SK-N-SH treated with all-trans-retinoic acid at 6 μM for 48 hours (cell line): ENCODE measurements around the gene ESYT2.

ENCODE experiments used
- ATAC-seq: fragments of 200-7000 bp; cut with Tn5 transposase; 3 replicates; pipeline ENCODE4 v1.9.1; 2020; ENCODE audit warnings: mild to moderate bottlenecking, moderate library complexity
- ARNTL ChIP-seq: fragments of 450-650 bp; formaldehyde crosslinking; IDR thresholded peaks from 2 replicates; pipeline ENCODE4 v1.5.0; 2020; ENCODE audit warnings: low read depth, mild to moderate bottlenecking, moderate library complexity, borderline replicate concordance
- BACH2 ChIP-seq: fragments of 250-450 bp; sonication (Bioruptor Pico); IDR thresholded peaks from 2 replicates; pipeline ENCODE4 v1.9.0; 2021; ENCODE audit warnings: mild to moderate bottlenecking, borderline replicate concordance
- CSDC2 ChIP-seq: fragments of 250-450 bp; sonication (Bioruptor Pico); IDR thresholded peaks from 2 replicates; pipeline ENCODE4 v1.5.0; 2020; ENCODE audit warnings: mild to moderate bottlenecking, moderate library complexity
- CSRNP3 ChIP-seq: fragments of 250-450 bp; sonication (Bioruptor Pico); IDR thresholded peaks from 2 replicates; pipeline ENCODE4 v1.5.1; 2021; ENCODE audit warnings: mild to moderate bottlenecking, moderate library complexity
- ESRRG ChIP-seq: fragments of 250-450 bp; sonication (Bioruptor Pico); IDR thresholded peaks from 2 replicates; pipeline ENCODE4 v1.6.1; 2021; ENCODE audit warnings: mild to moderate bottlenecking
- GLIS3 ChIP-seq: fragments of 250-450 bp; sonication (Bioruptor Pico); IDR thresholded peaks from 2 replicates; pipeline ENCODE4 v1.5.0; 2020; ENCODE audit warnings: mild to moderate bottlenecking, moderate library complexity
- ISL1 ChIP-seq: fragments of 250-450 bp; sonication (Bioruptor Pico); IDR thresholded peaks from 2 replicates; pipeline ENCODE4 v2.1.2; 2022; ENCODE audit warnings: mild to moderate bottlenecking, moderate library complexity
- OSR1 ChIP-seq: fragments of 250-450 bp; sonication (Bioruptor Pico); IDR thresholded peaks from 2 replicates; pipeline ENCODE4 v1.8.0; 2022; ENCODE audit warnings: moderate library complexity, mild to moderate bottlenecking, inconsistent platforms
- PPARA ChIP-seq: fragments of 250-450 bp; sonication (Bioruptor Pico); IDR thresholded peaks from 2 replicates; pipeline ENCODE4 v1.5.0; 2020; ENCODE audit warnings: mild to moderate bottlenecking, borderline replicate concordance
- RARB ChIP-seq: fragments of 250-450 bp; sonication (Bioruptor Pico); IDR thresholded peaks from 2 replicates; pipeline ENCODE4 v1.8.0; 2021; ENCODE audit warnings: mild to moderate bottlenecking, moderate library complexity
- SNAI2 ChIP-seq: fragments of 250-450 bp; sonication (Bioruptor Pico); IDR thresholded peaks from 2 replicates; pipeline ENCODE4 v1.5.0; 2020; ENCODE audit warnings: mild to moderate bottlenecking, moderate library complexity
- TCF4 ChIP-seq: fragments of 250-450 bp; sonication (Bioruptor Pico); IDR thresholded peaks from 2 replicates; pipeline ENCODE4 v1.8.0; 2021; ENCODE audit warnings: mild to moderate bottlenecking, moderate library complexity, borderline replicate concordance
- TOX ChIP-seq: fragments of 250-450 bp; sonication (Bioruptor Pico); IDR thresholded peaks from 2 replicates; pipeline ENCODE4 v1.8.0; 2021; ENCODE audit warnings: mild to moderate bottlenecking, moderate library complexity, borderline replicate concordance
- ZC3H10 ChIP-seq: fragments of 250-450 bp; sonication (Bioruptor Pico); IDR thresholded peaks from 2 replicates; pipeline ENCODE4 v1.5.1; 2021; ENCODE audit warnings: mild to moderate bottlenecking, moderate library complexity
- ZFP3 ChIP-seq: fragments of 250-450 bp; sonication (Bioruptor Pico); IDR thresholded peaks from 2 replicates; pipeline ENCODE4 v1.5.0; 2020; ENCODE audit warnings: mild to moderate bottlenecking, moderate library complexity
- ZFP30 ChIP-seq: fragments of 450-650 bp; formaldehyde crosslinking; IDR thresholded peaks from 2 replicates; pipeline ENCODE4 v1.5.0; 2022; ENCODE audit warnings: mild to moderate bottlenecking, moderate library complexity
- ZNF565 ChIP-seq: fragments of 450-650 bp; formaldehyde crosslinking; conservative IDR thresholded peaks from 2 replicates; pipeline ENCODE4 v1.5.0; 2020; ENCODE audit warnings: low read depth, mild to moderate bottlenecking, moderate library complexity
- ZNF70 ChIP-seq: fragments of 450-650 bp; formaldehyde crosslinking; IDR thresholded peaks from 2 replicates; pipeline ENCODE4 v1.5.0; 2020; ENCODE audit warnings: mild to moderate bottlenecking, moderate library complexity
- ZNF8 ChIP-seq: fragments of 450-650 bp; formaldehyde crosslinking; IDR thresholded peaks from 2 replicates; pipeline ENCODE4 v1.5.0; 2020; ENCODE audit warnings: mild to moderate bottlenecking, moderate library complexity
- TF ChIP-seq, protein P1 (sequence below): fragments of 250-450 bp; sonication (Bioruptor Pico); IDR thresholded peaks from 2 replicates; pipeline ENCODE4 v1.5.0; 2020; ENCODE audit warnings: mild to moderate bottlenecking, moderate library complexity
- TF ChIP-seq, protein P2 (sequence below): fragments of 250-450 bp; sonication (Bioruptor Pico); IDR thresholded peaks from 2 replicates; pipeline ENCODE4 v1.8.0; 2020; ENCODE audit warnings: mild to moderate bottlenecking, moderate library complexity, borderline replicate concordance
- TF ChIP-seq, protein P3 (sequence below): fragments of 250-450 bp; sonication (Bioruptor Pico); IDR thresholded peaks from 2 replicates; pipeline ENCODE4 v1.8.0; 2021; ENCODE audit warnings: low read depth, mild to moderate bottlenecking, moderate library complexity, borderline replicate concordance
- TF ChIP-seq, protein P4 (sequence below): fragments of 250-450 bp; sonication (Bioruptor Pico); IDR thresholded peaks from 2 replicates; pipeline ENCODE4 v1.5.1; 2020; ENCODE audit warnings: low read depth, mild to moderate bottlenecking, moderate library complexity

Gene ESYT2

DNA sequence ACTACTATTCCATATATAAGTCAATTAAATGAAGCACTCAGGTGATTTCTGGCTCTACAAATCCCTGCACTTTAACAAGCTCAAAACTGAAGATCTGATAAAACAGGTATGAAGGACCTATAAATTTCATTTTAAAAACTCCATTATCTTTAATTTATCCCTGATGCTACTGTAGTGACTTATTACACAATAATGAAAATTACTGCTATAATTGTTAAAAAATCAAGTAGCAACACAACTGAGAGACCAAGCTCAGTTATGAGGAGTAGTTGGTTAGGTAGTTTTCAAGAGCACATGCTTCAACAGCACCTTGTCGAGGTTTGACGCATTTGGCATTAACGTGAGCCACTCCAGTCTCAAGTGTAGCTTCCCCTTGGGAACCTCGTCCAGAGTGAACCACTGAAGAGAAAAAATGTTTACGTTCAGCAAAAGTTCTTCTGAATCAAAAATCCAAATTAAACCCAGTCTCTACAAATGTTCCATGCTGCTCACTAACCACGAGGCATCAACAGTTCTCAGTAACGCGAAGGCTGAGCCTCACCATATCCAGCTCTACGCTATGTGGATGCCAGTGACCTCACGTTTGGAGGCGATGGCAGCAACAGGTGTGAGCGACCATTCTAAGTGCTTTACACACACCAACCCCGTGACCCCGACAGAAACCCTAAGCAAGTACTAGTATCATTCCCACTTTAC is 69.4 kb downstream of the ESYT2 start:
- TF ChIP-seq ESRRG (CRISPR knock-in tag) (no peak), ISL1 (CRISPR knock-in tag) (no peak), ZNF8 (CRISPR knock-in tag) (no peak), ARNTL (no peak), RARB (CRISPR knock-in tag) (no peak), OSR1 (CRISPR knock-in tag) (no peak), PPARA (no peak), ZC3H10 (no peak), CSRNP3 (no peak), TOX (no peak), BACH2 (no peak), ZFP30 (no peak), TCF4 (CRISPR knock-in tag) (no peak), ZFP3 (no peak), GLIS3 (CRISPR knock-in tag) (no peak), SNAI2 (no peak), ZNF565 (CRISPR knock-in tag) (no peak)
- TF ChIP-seq, protein P1, sequence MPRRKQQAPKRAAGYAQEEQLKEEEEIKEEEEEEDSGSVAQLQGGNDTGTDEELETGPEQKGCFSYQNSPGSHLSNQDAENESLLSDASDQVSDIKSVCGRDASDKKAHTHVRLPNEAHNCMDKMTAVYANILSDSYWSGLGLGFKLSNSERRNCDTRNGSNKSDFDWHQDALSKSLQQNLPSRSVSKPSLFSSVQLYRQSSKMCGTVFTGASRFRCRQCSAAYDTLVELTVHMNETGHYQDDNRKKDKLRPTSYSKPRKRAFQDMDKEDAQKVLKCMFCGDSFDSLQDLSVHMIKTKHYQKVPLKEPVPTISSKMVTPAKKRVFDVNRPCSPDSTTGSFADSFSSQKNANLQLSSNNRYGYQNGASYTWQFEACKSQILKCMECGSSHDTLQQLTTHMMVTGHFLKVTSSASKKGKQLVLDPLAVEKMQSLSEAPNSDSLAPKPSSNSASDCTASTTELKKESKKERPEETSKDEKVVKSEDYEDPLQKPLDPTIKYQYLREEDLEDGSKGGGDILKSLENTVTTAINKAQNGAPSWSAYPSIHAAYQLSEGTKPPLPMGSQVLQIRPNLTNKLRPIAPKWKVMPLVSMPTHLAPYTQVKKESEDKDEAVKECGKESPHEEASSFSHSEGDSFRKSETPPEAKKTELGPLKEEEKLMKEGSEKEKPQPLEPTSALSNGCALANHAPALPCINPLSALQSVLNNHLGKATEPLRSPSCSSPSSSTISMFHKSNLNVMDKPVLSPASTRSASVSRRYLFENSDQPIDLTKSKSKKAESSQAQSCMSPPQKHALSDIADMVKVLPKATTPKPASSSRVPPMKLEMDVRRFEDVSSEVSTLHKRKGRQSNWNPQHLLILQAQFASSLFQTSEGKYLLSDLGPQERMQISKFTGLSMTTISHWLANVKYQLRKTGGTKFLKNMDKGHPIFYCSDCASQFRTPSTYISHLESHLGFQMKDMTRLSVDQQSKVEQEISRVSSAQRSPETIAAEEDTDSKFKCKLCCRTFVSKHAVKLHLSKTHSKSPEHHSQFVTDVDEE = no peak
- TF ChIP-seq, protein P2, sequence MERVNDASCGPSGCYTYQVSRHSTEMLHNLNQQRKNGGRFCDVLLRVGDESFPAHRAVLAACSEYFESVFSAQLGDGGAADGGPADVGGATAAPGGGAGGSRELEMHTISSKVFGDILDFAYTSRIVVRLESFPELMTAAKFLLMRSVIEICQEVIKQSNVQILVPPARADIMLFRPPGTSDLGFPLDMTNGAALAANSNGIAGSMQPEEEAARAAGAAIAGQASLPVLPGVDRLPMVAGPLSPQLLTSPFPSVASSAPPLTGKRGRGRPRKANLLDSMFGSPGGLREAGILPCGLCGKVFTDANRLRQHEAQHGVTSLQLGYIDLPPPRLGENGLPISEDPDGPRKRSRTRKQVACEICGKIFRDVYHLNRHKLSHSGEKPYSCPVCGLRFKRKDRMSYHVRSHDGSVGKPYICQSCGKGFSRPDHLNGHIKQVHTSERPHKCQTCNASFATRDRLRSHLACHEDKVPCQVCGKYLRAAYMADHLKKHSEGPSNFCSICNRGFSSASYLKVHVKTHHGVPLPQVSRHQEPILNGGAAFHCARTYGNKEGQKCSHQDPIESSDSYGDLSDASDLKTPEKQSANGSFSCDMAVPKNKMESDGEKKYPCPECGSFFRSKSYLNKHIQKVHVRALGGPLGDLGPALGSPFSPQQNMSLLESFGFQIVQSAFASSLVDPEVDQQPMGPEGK = no peak
- TF ChIP-seq, protein P3, sequence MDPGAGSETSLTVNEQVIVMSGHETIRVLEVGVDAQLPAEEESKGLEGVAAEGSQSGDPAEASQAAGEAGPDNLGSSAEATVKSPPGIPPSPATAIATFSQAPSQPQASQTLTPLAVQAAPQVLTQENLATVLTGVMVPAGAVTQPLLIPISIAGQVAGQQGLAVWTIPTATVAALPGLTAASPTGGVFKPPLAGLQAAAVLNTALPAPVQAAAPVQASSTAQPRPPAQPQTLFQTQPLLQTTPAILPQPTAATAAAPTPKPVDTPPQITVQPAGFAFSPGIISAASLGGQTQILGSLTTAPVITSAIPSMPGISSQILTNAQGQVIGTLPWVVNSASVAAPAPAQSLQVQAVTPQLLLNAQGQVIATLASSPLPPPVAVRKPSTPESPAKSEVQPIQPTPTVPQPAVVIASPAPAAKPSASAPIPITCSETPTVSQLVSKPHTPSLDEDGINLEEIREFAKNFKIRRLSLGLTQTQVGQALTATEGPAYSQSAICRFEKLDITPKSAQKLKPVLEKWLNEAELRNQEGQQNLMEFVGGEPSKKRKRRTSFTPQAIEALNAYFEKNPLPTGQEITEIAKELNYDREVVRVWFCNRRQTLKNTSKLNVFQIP (CRISPR knock-in tag) = no peak
- ATAC-seq = no peak

- no peak for ATAC-seq
- TF ChIP-seq, protein P2 = no peak
- TF ChIP-seq ZNF70 (CRISPR knock-in tag) (no peak), CSDC2 (CRISPR knock-in tag) (no peak), ZC3H10 (no peak), ZNF8 (CRISPR knock-in tag) (no peak), RARB (CRISPR knock-in tag) (no peak), OSR1 (CRISPR knock-in tag) (no peak), ZNF565 (CRISPR knock-in tag) (no peak), BACH2 (no peak), GLIS3 (CRISPR knock-in tag) (no peak), ARNTL (no peak), ZFP30 (no peak), SNAI2 (no peak), CSRNP3 (no peak), TCF4 (CRISPR knock-in tag) (no peak), ISL1 (CRISPR knock-in tag) (no peak)
- TF ChIP-seq, protein P3 (CRISPR knock-in tag) = no peak
- TF ChIP-seq, protein P4, sequence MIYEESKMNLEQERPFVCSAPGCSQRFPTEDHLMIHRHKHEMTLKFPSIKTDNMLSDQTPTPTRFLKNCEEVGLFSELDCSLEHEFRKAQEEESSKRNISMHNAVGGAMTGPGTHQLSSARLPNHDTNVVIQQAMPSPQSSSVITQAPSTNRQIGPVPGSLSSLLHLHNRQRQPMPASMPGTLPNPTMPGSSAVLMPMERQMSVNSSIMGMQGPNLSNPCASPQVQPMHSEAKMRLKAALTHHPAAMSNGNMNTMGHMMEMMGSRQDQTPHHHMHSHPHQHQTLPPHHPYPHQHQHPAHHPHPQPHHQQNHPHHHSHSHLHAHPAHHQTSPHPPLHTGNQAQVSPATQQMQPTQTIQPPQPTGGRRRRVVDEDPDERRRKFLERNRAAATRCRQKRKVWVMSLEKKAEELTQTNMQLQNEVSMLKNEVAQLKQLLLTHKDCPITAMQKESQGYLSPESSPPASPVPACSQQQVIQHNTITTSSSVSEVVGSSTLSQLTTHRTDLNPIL (CRISPR knock-in tag) = no peak
Measured at GRCh38 chr7:158759245-158759614, 70.1 kb downstream of the ESYT2 start.
